Suprapubic skin (tissue), 4 donors: Measurements from ENCODE around the gene FGF1.

ENCODE experiments used
- POLR2A ChIP-seq, 2 donors: fragments of 450-650 bp; IDR thresholded peaks; one replicate each; pipeline ENCODE4 v1.6.1; 2017; ENCODE audit warnings: antibody characterized with exemption in 2 of 2, mild to moderate bottlenecking in 2 of 2, moderate library complexity in 2 of 2
- POLR2AphosphoS5 ChIP-seq, 3 donors: sonication (generic); formaldehyde crosslinking; IDR thresholded peaks; one replicate each; pipeline ENCODE4 v1.6.1; 2017; ENCODE audit warnings: antibody characterized with exemption in 3 of 3
- TF ChIP-seq, protein P1 (sequence below), 2 donors: fragments of 200-600 bp in 1 of 2; fragments of 450-650 bp in 1 of 2; sonication (generic) in 1 of 2; IDR thresholded peaks; one replicate each; pipeline ENCODE4 v1.5.1; 2016 to 2019; ENCODE audit warnings: antibody characterized with exemption in 2 of 2, mild to moderate bottlenecking in 1 of 2, moderate library complexity in 1 of 2

DNA sequence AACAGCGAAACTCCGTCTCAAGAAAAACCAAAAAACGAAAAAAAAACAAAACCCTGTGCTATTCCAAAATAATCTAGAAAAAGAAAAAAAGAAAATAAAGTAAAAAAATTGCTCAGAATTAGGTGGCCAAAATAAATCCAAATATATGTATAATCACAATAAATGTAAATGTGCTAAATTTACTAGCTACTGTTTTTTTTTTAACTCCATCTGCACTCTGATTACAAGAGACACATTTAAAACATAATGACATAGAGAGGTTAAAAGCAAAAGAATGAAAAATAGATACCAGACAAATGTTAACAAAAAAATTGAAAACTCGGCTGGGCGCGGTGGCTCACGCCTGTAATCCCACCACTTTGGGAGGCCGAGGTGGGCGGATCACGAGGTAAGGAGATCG lies 66.1 kb downstream of the FGF1 start:
- TF ChIP-seq, protein P1, sequence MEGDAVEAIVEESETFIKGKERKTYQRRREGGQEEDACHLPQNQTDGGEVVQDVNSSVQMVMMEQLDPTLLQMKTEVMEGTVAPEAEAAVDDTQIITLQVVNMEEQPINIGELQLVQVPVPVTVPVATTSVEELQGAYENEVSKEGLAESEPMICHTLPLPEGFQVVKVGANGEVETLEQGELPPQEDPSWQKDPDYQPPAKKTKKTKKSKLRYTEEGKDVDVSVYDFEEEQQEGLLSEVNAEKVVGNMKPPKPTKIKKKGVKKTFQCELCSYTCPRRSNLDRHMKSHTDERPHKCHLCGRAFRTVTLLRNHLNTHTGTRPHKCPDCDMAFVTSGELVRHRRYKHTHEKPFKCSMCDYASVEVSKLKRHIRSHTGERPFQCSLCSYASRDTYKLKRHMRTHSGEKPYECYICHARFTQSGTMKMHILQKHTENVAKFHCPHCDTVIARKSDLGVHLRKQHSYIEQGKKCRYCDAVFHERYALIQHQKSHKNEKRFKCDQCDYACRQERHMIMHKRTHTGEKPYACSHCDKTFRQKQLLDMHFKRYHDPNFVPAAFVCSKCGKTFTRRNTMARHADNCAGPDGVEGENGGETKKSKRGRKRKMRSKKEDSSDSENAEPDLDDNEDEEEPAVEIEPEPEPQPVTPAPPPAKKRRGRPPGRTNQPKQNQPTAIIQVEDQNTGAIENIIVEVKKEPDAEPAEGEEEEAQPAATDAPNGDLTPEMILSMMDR (IDR thresholded peaks at IDR 0.05): no peak
- TF ChIP-seq POLR2A (IDR thresholded peaks at IDR 0.05) (no peak), POLR2AphosphoS5 (IDR thresholded peaks at IDR 0.05) (no peak)
